PC-9 (cell line): ENCODE measurements around the gene THOC7.

Experiments
- EZH2 ChIP-seq: fragments of 200-600 bp; sonication (generic); IDR thresholded peaks from 2 replicates; pipeline ENCODE4 v1.8.0; 2017; ENCODE audit warnings: antibody characterized with exemption, low read depth
- TF ChIP-seq, protein P1 (sequence below): fragments of 200-600 bp; sonication (generic); conservative IDR thresholded peaks from 2 replicates; pipeline ENCODE4 v1.6.1; 2017; ENCODE audit warnings: mixed run types, antibody characterized with exemption, mild to moderate bottlenecking, moderate library complexity

DNA sequence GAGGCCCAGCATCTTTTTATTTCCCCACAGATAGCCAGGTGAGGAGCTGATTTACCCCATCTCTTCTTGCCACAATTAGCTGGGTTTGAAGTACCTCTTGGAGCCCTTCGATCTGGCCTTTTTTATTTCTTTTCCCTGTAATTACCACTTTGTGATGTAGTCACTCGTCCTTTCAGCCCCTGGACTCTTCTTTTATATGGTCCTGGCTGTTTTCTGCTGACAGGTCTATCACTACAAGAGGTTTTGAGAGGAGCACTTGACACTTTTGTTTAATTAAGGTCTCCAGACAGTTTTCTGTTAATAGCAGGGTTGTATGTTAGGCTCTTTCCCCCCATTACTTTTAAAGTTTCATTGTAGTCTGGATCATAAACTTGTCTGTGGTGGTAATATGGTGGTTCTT is 11.9 kb upstream of the THOC7 start:
- TF ChIP-seq, protein P1, sequence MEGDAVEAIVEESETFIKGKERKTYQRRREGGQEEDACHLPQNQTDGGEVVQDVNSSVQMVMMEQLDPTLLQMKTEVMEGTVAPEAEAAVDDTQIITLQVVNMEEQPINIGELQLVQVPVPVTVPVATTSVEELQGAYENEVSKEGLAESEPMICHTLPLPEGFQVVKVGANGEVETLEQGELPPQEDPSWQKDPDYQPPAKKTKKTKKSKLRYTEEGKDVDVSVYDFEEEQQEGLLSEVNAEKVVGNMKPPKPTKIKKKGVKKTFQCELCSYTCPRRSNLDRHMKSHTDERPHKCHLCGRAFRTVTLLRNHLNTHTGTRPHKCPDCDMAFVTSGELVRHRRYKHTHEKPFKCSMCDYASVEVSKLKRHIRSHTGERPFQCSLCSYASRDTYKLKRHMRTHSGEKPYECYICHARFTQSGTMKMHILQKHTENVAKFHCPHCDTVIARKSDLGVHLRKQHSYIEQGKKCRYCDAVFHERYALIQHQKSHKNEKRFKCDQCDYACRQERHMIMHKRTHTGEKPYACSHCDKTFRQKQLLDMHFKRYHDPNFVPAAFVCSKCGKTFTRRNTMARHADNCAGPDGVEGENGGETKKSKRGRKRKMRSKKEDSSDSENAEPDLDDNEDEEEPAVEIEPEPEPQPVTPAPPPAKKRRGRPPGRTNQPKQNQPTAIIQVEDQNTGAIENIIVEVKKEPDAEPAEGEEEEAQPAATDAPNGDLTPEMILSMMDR = no peak
- no peak for TF ChIP-seq EZH2
